Measurements from ENCODE around the gene ITGB1.
"Not testable (repeated sequence)": the region's sequence is repeated elsewhere in the genome, so short reads cannot be mapped to it uniquely, and the experiment has no call there.

Gene ITGB1

GRCh38 chr10:32980242-32980557 lies 22.2 kb upstream of the ITGB1 start:
- Histone ChIP-seq H3F3A (ENCODE audit: insufficient read depth, low read length) (no peaks in the 10 kb centered on the region), H3K36me3 (ENCODE audit: insufficient read depth, low read length) (no peaks in the 10 kb centered on the region), H3K9ac (ENCODE audit: low read length) (peak overlapping the region; percentile 61; the same call in 1 of the 2 replicates), H2AFZ (ENCODE audit: low read length) (0 out of 2 replicates have a peak overlapping the region, but pooled peaks have one; percentile 32), H3K79me2 (ENCODE audit: insufficient read depth, low read length) (no peaks in the 10 kb centered on the region), H3K4me2 (ENCODE audit: low read length) (peak overlapping the region; percentile 75), H3K9me3 (ENCODE audit: low read length) (no peaks in the 10 kb centered on the region), H3K4me3 (ENCODE audit: low read depth, low read length, poor library complexity, severe bottlenecking) (peak overlapping the region; percentile 59), H4K20me1 (ENCODE audit: insufficient read depth, low read length) (no peaks in the 10 kb centered on the region), H3K27ac (ENCODE audit: low read depth, low read length, poor library complexity, severe bottlenecking) (peak overlapping the region; percentile 81), H3K27me3 (ENCODE audit: insufficient read depth, low read length) (no peaks in the 10 kb centered on the region), H3K4me1 (ENCODE audit: insufficient read depth, low read length, severe bottlenecking) (peaks cover 48% of the 10 kb centered on the region), H3K9me2 (ENCODE audit: low read depth, low read length) (no peaks in the 10 kb centered on the region)
- TF ChIP-seq EZH2 (IDR thresholded peaks at IDR 0.05; ENCODE audit: borderline replicate concordance, low read length), result no peak
- TF ChIP-seq, protein P1, sequence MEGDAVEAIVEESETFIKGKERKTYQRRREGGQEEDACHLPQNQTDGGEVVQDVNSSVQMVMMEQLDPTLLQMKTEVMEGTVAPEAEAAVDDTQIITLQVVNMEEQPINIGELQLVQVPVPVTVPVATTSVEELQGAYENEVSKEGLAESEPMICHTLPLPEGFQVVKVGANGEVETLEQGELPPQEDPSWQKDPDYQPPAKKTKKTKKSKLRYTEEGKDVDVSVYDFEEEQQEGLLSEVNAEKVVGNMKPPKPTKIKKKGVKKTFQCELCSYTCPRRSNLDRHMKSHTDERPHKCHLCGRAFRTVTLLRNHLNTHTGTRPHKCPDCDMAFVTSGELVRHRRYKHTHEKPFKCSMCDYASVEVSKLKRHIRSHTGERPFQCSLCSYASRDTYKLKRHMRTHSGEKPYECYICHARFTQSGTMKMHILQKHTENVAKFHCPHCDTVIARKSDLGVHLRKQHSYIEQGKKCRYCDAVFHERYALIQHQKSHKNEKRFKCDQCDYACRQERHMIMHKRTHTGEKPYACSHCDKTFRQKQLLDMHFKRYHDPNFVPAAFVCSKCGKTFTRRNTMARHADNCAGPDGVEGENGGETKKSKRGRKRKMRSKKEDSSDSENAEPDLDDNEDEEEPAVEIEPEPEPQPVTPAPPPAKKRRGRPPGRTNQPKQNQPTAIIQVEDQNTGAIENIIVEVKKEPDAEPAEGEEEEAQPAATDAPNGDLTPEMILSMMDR (IDR thresholded peaks at IDR 0.05; ENCODE audit: low read length), result no peak

DNA sequence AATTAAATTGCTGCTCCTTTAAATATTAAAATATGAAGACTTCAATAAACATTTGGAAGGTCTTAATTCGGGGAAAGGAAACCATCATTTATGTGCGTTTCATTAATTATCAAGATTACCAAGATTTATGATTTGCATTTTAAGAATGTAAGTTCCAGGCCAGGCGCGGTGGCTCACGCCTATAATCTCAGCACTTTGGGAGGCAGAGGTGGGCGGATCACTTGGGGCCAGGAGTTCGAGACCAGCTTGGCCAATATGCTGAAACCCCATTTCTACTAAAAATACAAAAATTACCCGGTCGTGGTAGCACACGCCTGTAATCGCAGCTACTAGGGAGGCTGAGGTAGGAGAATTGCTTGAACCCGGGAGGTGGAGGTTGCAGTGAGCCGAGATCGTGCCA lies 21.7 kb upstream of the ITGB1 start:
- not testable (repeated sequence) for H3K9me3 ChIP-seq (ENCODE audit: low read length); H3K27me3 ChIP-seq (ENCODE audit: insufficient read depth, low read length); H3K9me2 ChIP-seq (ENCODE audit: low read depth, low read length); H3K36me3 ChIP-seq (ENCODE audit: insufficient read depth, low read length); H3K9ac ChIP-seq (ENCODE audit: low read length); H2AFZ ChIP-seq (ENCODE audit: low read length); H3K79me2 ChIP-seq (ENCODE audit: insufficient read depth, low read length); H3F3A ChIP-seq (ENCODE audit: insufficient read depth, low read length); H4K20me1 ChIP-seq (ENCODE audit: insufficient read depth, low read length)
- peak overlapping the region; percentile 81 for H3K27ac ChIP-seq (ENCODE audit: low read depth, low read length, poor library complexity, severe bottlenecking)
- peak overlapping the region; percentile 75 for H3K4me2 ChIP-seq (ENCODE audit: low read length)
- peak overlapping the region; percentile 59 for H3K4me3 ChIP-seq (ENCODE audit: low read depth, low read length, poor library complexity, severe bottlenecking)
- peaks cover 45% of the 10 kb centered on the region for H3K4me1 ChIP-seq (ENCODE audit: insufficient read depth, low read length, severe bottlenecking)

DNA sequence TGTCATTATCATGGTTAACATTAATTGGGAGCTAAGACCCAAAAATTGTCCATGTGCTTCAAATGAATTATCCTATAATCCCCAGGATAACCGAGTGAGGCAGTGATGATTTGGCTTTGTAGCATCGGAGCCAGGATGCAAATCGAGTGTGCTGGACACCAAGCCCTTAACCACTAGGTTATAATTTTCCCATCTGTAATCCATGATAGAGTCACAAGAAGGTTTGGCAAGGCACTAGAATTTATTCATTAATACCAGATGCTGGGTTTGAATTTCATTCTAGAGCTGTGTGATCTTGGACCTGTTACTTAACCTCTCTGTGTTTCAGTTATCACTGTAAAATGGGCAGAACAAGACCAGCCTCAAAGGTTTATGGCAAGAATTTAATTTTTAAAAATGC lies 21.0 kb upstream of the ITGB1 start:
- Histone ChIP-seq H3K27me3 (ENCODE audit: insufficient read depth, low read length) (no peaks in the 10 kb centered on the region), H3K4me1 (ENCODE audit: insufficient read depth, low read length, severe bottlenecking) (peaks cover 48% of the 10 kb centered on the region), H2AFZ (ENCODE audit: low read length) (no peak overlapping the region), H3F3A (ENCODE audit: insufficient read depth, low read length) (no peaks in the 10 kb centered on the region), H3K79me2 (ENCODE audit: insufficient read depth, low read length) (no peaks in the 10 kb centered on the region), H3K36me3 (ENCODE audit: insufficient read depth, low read length) (no peaks in the 10 kb centered on the region), H3K9ac (ENCODE audit: low read length) (no peak overlapping the region), H3K4me3 (ENCODE audit: low read depth, low read length, poor library complexity, severe bottlenecking) (no peak overlapping the region), H3K4me2 (ENCODE audit: low read length) (no peak overlapping the region), H3K27ac (ENCODE audit: low read depth, low read length, poor library complexity, severe bottlenecking) (no peak overlapping the region), H4K20me1 (ENCODE audit: insufficient read depth, low read length) (no peaks in the 10 kb centered on the region), H3K9me3 (ENCODE audit: low read length) (no peaks in the 10 kb centered on the region), H3K9me2 (ENCODE audit: low read depth, low read length) (no peaks in the 10 kb centered on the region)
- TF ChIP-seq, protein P1 (IDR thresholded peaks at IDR 0.05; ENCODE audit: low read length), result no peak

- not testable (repeated sequence) for H3K4me3 ChIP-seq (ENCODE audit: low read depth, low read length, poor library complexity, severe bottlenecking); H3K4me2 ChIP-seq (ENCODE audit: low read length); H3F3A ChIP-seq (ENCODE audit: insufficient read depth, low read length); H3K27me3 ChIP-seq (ENCODE audit: insufficient read depth, low read length); H3K9ac ChIP-seq (ENCODE audit: low read length); H3K36me3 ChIP-seq (ENCODE audit: insufficient read depth, low read length); H3K27ac ChIP-seq (ENCODE audit: low read depth, low read length, poor library complexity, severe bottlenecking); H3K9me3 ChIP-seq (ENCODE audit: low read length); H4K20me1 ChIP-seq (ENCODE audit: insufficient read depth, low read length); H2AFZ ChIP-seq (ENCODE audit: low read length); H3K9me2 ChIP-seq (ENCODE audit: low read depth, low read length); H3K79me2 ChIP-seq (ENCODE audit: insufficient read depth, low read length)
- H3K4me1 ChIP-seq (ENCODE audit: insufficient read depth, low read length, severe bottlenecking), result peaks cover 49% of the 10 kb centered on the region
Measured at GRCh38 chr10:32977846-32978809, 20.1 kb upstream of the ITGB1 start.

Measured in OCI-LY1 (cell line).